A673 (cell line): Measurements from ENCODE around the gene ARHGEF7.

Source experiments
- EZH2 ChIP-seq: fragments of 200-600 bp; sonication (generic); IDR thresholded peaks from 2 replicates; pipeline ENCODE4 v1.6.1; 2017; ENCODE audit warnings: borderline replicate concordance, low read depth, mild to moderate bottlenecking, mixed read lengths, antibody characterized with exemption, low read length; ENCODE audit not compliant: poor library complexity, severe bottlenecking
- TF ChIP-seq, protein P1 (sequence below): fragments of 300-800, 200-600 bp; sonication (generic); conservative IDR thresholded peaks from 2 replicates; pipeline ENCODE4 v1.5.1; 2017; ENCODE audit warnings: low read depth, mild to moderate bottlenecking, antibody characterized with exemption, low read length, moderate library complexity, mixed read lengths

- TF ChIP-seq, protein P1, sequence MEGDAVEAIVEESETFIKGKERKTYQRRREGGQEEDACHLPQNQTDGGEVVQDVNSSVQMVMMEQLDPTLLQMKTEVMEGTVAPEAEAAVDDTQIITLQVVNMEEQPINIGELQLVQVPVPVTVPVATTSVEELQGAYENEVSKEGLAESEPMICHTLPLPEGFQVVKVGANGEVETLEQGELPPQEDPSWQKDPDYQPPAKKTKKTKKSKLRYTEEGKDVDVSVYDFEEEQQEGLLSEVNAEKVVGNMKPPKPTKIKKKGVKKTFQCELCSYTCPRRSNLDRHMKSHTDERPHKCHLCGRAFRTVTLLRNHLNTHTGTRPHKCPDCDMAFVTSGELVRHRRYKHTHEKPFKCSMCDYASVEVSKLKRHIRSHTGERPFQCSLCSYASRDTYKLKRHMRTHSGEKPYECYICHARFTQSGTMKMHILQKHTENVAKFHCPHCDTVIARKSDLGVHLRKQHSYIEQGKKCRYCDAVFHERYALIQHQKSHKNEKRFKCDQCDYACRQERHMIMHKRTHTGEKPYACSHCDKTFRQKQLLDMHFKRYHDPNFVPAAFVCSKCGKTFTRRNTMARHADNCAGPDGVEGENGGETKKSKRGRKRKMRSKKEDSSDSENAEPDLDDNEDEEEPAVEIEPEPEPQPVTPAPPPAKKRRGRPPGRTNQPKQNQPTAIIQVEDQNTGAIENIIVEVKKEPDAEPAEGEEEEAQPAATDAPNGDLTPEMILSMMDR, result no peak
- no peak for TF ChIP-seq EZH2
Observed at GRCh38 chr13:111325146-111325890, 210.2 kb downstream of the ARHGEF7 start.
